GM23248 (cell line): ENCODE measurements around the gene TTPAL. TPM values are rescaled to one million over a fixed set of nuclear protein-coding genes. Genes with fewer than 3 reads are reported as not detected.
A peak's percentile ranks its signal among the peaks of the same experiment; 100 is the strongest.

Experiments
- DNase-seq: peaks from one replicate; pipeline ENCODE4 v3.0.0-alpha.2; 2015
- H2AFZ ChIP-seq: fragments of 200-600 bp; sonication (generic); 2 replicates; pipeline ENCODE4 v1.6.1; 2016; ENCODE audit warnings: antibody characterized with exemption
- H3F3A ChIP-seq: fragments of 200-600 bp; sonication (generic); 2 replicates; pipeline ENCODE4 v1.6.1; 2016; ENCODE audit warnings: mild to moderate bottlenecking, antibody characterized with exemption, mixed run types; ENCODE audit not compliant: insufficient read depth
- H3K27ac ChIP-seq: fragments of 200-600 bp; sonication (generic); 2 replicates; pipeline ENCODE4 v1.5.1; 2016; ENCODE audit warnings: mild to moderate bottlenecking
- H3K27me3 ChIP-seq: fragments of 200-600 bp; sonication (generic); replicated peaks from 2 replicates; pipeline ENCODE4 v1.6.1; 2016; ENCODE audit warnings: mild to moderate bottlenecking; ENCODE audit not compliant: insufficient read depth
- H3K36me3 ChIP-seq: fragments of 200-600 bp; sonication (generic); 2 replicates; pipeline ENCODE4 v1.6.1; 2016; ENCODE audit warnings: low read depth, mild to moderate bottlenecking
- H3K4me1 ChIP-seq: fragments of 200-600 bp; sonication (generic); 2 replicates; pipeline ENCODE4 v1.6.1; 2016; ENCODE audit warnings: mild to moderate bottlenecking; ENCODE audit not compliant: insufficient read depth
- H3K4me2 ChIP-seq: fragments of 200-600 bp; sonication (generic); one replicate; pipeline ENCODE4 v1.6.1; 2016; ENCODE audit warnings: mild to moderate bottlenecking; ENCODE audit not compliant: unreplicated experiment
- H3K4me3 ChIP-seq: fragments of 200-600 bp; sonication (generic); 2 replicates; pipeline ENCODE4 v1.5.1; 2016; ENCODE audit warnings: mild to moderate bottlenecking
- H3K79me2 ChIP-seq: fragments of 200-600 bp; sonication (generic); 2 replicates; pipeline ENCODE4 v1.6.1; 2016; ENCODE audit warnings: mild to moderate bottlenecking; ENCODE audit not compliant: insufficient read depth
- H3K9ac ChIP-seq: fragments of 200-600 bp; sonication (generic); 2 replicates; pipeline ENCODE4 v1.6.1; 2016; ENCODE audit warnings: mild to moderate bottlenecking
- H3K9me2 ChIP-seq: fragments of 200-600 bp; sonication (generic); 2 replicates; pipeline ENCODE4 v1.6.1; 2016; ENCODE audit warnings: mixed run types, mild to moderate bottlenecking, moderate library complexity; ENCODE audit not compliant: insufficient read depth
- H3K9me3 ChIP-seq: fragments of 200-600 bp; sonication (generic); one replicate; pipeline ENCODE4 v1.6.1; 2017; ENCODE audit warnings: low read depth
- H4K20me1 ChIP-seq: fragments of 200-600 bp; sonication (generic); 2 replicates; pipeline ENCODE4 v1.6.0; 2016; ENCODE audit not compliant: insufficient read depth
- EZH2 ChIP-seq: fragments of 200-600 bp; sonication (generic); IDR thresholded peaks from 2 replicates; pipeline ENCODE4 v1.6.1; 2018; ENCODE audit warnings: antibody characterized with exemption, mild to moderate bottlenecking; ENCODE audit not compliant: insufficient read depth, poor library complexity, severe bottlenecking
- EZH2phosphoT487 ChIP-seq: fragments of 200-600 bp; sonication (generic); IDR thresholded peaks from 2 replicates; pipeline ENCODE4 v1.6.1; 2018; ENCODE audit warnings: antibody characterized with exemption, moderate library complexity, mild to moderate bottlenecking, low read depth; ENCODE audit not compliant: insufficient read depth
- WGBS, 2 experiments: methylation state at CpG; one replicate each; pipeline ENCODE4 v1.1.6; 2015 to 2017; ENCODE audit warnings: low lambda C conversion rate in 2 of 2, low coverage in 1 of 2; ENCODE audit errors: missing lambda C conversion rate in 2 of 2; 5-methylcytosine and 5-hydroxymethylcytosine counted together
- in situ Hi-C: fragments of 300-500 bp; cut with MboI; formaldehyde crosslinking; loops from 2 replicates; pipeline ENCODE4 v1.15.0; 2020
- polyA plus RNA-seq: library from polyadenylated mRNA; unstranded; fragments of >200 nt; fragmentation: Nextera tagmentation; extraction: Ambion mirVana; gene quantifications from 2 replicates; pipeline ENCODE4 v1.2.1, GENCODE V29; 2016
- total RNA-seq: library from RNA; depleted of rRNA; stranded (reverse); fragments of >200 nt; shearing (Covaris generic); gene quantifications from 2 replicates; pipeline ENCODE4 v1.2.3, GENCODE V29; 2014; rRNA removed

The TTPAL gene, protein sequence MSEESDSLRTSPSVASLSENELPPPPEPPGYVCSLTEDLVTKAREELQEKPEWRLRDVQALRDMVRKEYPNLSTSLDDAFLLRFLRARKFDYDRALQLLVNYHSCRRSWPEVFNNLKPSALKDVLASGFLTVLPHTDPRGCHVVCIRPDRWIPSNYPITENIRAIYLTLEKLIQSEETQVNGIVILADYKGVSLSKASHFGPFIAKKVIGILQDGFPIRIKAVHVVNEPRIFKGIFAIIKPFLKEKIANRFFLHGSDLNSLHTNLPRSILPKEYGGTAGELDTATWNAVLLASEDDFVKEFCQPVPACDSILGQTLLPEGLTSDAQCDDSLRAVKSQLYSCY
- total RNA-seq (9.2 and 11.8 TPM in 2 replicates), polyA plus RNA-seq (19.6 and 21.4 TPM in 2 replicates)

DNA sequence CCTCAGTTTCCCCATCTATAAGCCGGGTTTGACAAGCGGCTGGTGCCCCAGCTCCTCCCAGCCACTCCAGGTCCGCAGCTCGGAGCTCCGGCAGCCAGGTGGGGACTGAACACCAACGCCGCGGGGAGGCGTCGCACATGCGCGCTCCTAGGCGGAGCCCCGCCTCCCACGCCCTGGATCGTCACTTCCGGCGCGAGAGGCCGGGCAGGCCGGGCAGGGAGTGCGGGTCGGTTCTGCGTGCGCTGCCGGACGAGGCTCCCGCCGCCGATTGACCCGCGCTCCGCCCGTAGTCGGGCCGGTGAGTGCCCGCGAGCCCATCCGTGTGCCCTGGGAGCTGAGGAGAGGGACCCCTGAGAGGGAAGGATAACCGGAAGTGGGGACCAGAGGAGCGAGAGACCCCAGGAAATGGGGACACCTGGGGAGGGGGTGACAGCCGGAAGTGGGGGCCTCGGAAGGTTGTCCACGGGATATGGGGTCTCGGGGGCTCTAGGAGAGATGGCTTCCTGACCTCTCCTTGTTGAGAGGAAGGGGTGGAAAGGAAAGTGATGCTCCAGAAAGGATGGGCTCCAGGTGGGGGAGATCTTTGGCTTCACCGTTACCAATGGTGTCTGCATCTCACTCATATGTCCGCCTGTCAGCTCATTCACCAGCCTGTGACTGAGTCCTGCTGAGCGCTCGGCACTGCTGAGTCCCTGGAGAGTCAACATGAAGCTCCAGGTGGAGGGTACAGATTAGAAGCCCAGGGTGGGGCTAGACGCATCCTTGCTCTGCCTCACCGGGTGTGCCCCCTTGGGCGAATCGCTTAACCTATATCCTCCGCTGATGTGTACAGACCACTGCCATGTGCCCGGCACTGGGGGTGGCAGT is at the start of gene TTPAL:
Gene TTPAL, plus strand, starts transcription at position 181 of the 867 bp plus-strand sequence. CDS start 4,126 bp downstream, outside the sequence.
- Histone ChIP-seq H3K27ac (peak within 1 kb of the TSS; percentile 65), H4K20me1 (no peaks in the 10 kb centered on the region), H3K9me2 (no peaks in the 10 kb centered on the region), H3F3A (peaks cover 6% of the 10 kb centered on the region; the same call in 1 of the 2 replicates), H2AFZ (peak within 1 kb of the TSS; percentile 90), H3K9ac (peak within 1 kb of the TSS; percentile 93), H3K4me2 (peak within 1 kb of the TSS; percentile 94), H3K36me3 (no peaks in the 10 kb centered on the region), H3K79me2 (peaks cover 39% of the 10 kb centered on the region), H3K4me1 (peaks cover 14% of the 10 kb centered on the region), H3K27me3 (no peaks in the 10 kb centered on the region), H3K9me3 (no peaks in the 10 kb centered on the region), H3K4me3 (peak within 1 kb of the TSS; percentile 94)
- whole genome bisulfite sequencing, 2 experiments = 3 to 4% methylated on average over 46 to 55 of the region's 55 CpGs
- DNase-seq = peak; percentile 94
- in situ Hi-C loops = no loop called here
- TF ChIP-seq EZH2 (no peak), EZH2phosphoT487 (no peak)

DNA sequence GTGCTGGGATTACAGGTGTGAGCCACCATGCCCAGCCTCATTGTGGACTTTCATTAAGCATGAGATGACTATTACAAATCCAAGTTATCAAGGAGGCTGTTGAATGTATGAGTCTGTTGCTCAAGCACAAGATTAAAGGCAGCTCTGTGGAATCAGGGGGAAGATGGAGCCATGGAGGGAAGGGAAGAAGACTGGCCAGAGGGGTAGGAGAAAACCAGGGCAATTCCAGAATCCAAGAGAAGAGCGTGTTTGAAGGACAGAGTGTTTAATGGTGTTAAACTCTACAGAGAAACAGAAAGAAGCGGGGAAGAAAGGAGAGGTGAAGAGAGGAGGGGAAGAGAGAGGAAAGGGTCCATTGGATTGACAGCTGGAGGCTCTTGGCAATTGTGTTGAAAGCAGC is 49.8 kb upstream of the TTPAL start:
- Histone ChIP-seq H2AFZ (no peak overlapping the region), H3K27ac (no peak overlapping the region), H3K4me3 (no peak overlapping the region), H3K36me3 (no peaks in the 10 kb centered on the region), H3K9me2 (no peaks in the 10 kb centered on the region), H3K79me2 (no peaks in the 10 kb centered on the region), H3F3A (no peaks in the 10 kb centered on the region), H3K4me2 (no peak overlapping the region), H3K9ac (no peak overlapping the region), H3K4me1 (peaks cover 5% of the 10 kb centered on the region; the same call in 1 of the 2 replicates), H3K27me3 (peaks cover 12% of the 10 kb centered on the region; the same call in 1 of the 2 replicates), H3K9me3 (no peaks in the 10 kb centered on the region), H4K20me1 (no peaks in the 10 kb centered on the region)
- in situ Hi-C loops = no loop called here
- no peak for TF ChIP-seq EZH2
- TF ChIP-seq EZH2phosphoT487 = no peak
- DNase-seq = no peak
- WGBS, 2 experiments = 71 to 78% methylated on average over 2 of the region's 2 CpGs

DNA sequence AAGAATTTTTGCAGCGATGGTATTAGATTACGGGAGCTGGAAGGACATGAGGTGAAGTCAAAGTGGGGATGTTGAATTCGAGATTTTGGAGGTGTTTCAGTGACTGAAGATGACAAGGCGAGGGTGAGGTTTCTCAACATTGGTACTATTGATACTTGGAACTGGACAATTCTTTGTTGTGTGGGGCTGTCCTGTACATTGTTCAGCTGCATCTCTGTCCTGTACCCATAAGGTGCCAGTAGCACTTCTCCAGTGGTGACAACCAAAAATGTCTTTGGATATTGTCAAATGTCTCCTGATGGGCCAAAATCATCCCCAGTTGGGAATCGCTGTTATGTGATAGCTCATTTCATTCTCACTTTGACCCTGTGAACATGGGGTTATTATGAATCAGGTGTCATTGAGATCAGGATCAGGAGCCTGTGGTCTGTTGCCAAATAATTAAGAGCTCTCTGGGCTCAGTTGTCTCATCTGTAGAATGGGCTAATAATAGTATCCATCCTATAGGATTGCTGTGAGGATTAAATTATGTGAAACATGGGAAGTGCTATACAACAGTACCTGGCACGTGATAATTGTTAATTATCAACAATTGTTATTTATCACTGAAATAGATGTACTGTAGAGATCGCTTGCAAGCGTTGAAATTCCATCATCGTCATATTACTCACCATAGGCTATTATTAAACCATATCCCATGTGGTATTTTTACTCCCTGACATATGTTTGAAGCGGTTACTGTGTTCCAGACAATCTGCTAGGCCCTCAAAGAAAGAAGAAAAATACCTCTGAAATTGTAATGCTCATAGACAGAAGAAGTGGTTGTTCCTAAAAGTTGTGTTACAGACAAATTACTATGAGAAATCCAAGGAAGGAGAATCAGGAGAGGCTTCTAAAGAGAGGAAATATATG is 48.5 kb upstream of the TTPAL start:
- in situ Hi-C loops = no loop called here
- H4K20me1 ChIP-seq = no peaks in the 10 kb centered on the region
- H3K4me3 ChIP-seq = no peak overlapping the region
- no peak overlapping the region for H2AFZ ChIP-seq
- no peaks in the 10 kb centered on the region for H3F3A ChIP-seq
- 58 to 59% methylated on average over 10 of the region's 10 CpGs for WGBS, 2 experiments
- H3K9me3 ChIP-seq = no peaks in the 10 kb centered on the region
- no peak for TF ChIP-seq EZH2phosphoT487
- no peak overlapping the region for H3K27ac ChIP-seq
- no peak for DNase-seq
- peaks cover 2% of the 10 kb centered on the region; the same call in 1 of the 2 replicates for H3K4me1 ChIP-seq
- peaks cover 12% of the 10 kb centered on the region; the same call in 1 of the 2 replicates for H3K27me3 ChIP-seq
- H3K9me2 ChIP-seq = no peaks in the 10 kb centered on the region
- H3K36me3 ChIP-seq = no peaks in the 10 kb centered on the region
- no peaks in the 10 kb centered on the region for H3K79me2 ChIP-seq
- no peak overlapping the region for H3K4me2 ChIP-seq
- H3K9ac ChIP-seq = no peak overlapping the region

DNA sequence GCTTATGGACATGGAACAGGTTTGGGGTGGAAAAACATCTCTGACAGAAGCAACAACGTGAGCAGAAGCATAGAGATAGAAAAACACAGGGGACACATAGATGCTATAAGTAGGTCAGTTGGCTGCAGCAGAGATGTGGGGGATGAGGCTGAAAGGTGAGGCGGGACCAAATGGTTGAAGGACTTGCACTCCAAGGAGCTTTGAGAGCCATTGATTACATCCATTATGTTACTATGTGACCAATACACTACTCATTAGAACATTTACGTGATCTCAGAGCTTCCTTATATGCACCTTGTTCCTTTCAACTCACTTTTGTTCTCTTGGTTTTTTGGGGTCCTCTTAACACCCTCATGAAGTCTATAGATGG is 47.9 kb upstream of the TTPAL start:
- no peaks in the 10 kb centered on the region for H3K36me3 ChIP-seq
- H3K9me2 ChIP-seq = no peaks in the 10 kb centered on the region
- peaks cover 17% of the 10 kb centered on the region; the same call in 1 of the 2 replicates for H3K27me3 ChIP-seq
- no peak overlapping the region for H3K4me2 ChIP-seq
- H3K4me1 ChIP-seq = no peaks in the 10 kb centered on the region
- no peaks in the 10 kb centered on the region for H3F3A ChIP-seq
- no peak overlapping the region for H3K4me3 ChIP-seq
- no peak for TF ChIP-seq EZH2phosphoT487
- TF ChIP-seq EZH2 = no peak
- no peak for DNase-seq
- 52 to 67% methylated on average over 3 of the region's 3 CpGs for WGBS, 2 experiments
- H3K9me3 ChIP-seq = no peaks in the 10 kb centered on the region
- no peaks in the 10 kb centered on the region for H3K79me2 ChIP-seq
- H3K27ac ChIP-seq = no peak overlapping the region
- H4K20me1 ChIP-seq = no peaks in the 10 kb centered on the region
- in situ Hi-C loops = no loop called here
- no peak overlapping the region for H3K9ac ChIP-seq
- no peak overlapping the region for H2AFZ ChIP-seq
